HK-2 (cell line): ENCODE results near the gene NPHP3.
"Not testable (repeated sequence)": the region's sequence is repeated elsewhere in the genome, so short reads cannot be mapped to it uniquely, and the experiment has no call there.

ENCODE experiments used
- DNase-seq: peaks from one replicate; pipeline ENCODE4 v3.0.0-alpha.2; 2018; ENCODE audit not compliant: unreplicated experiment

NPHP3 gene

DNA sequence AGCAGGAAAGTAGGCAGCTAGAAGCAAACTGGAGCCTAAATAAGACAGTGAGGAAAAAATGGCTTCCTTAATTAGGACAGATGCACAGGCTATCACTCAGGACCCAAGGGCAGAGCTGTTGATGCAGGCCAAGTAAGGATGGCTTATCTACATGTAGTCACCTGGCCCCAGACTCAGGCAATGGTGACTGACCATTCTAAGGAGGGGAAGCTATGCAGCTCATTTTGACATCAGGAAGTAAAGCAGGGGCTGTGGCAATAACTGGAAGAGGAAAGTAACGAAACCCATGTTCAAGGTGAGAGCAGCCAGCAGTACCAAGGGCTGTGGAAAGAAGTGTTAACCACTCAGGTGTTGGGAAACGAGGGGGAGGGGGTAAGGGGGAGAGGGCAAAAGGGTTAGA, 78.8 kb downstream of the NPHP3 start:
- DNase-seq, result no peak

- DNase-seq, result no peak
These were observed 79.7 kb downstream of the NPHP3 start for GRCh38 chr3:132642539-132642847.

- DNase-seq, result no peak
These were observed 80.2 kb downstream of the NPHP3 start for GRCh38 chr3:132641837-132642538.

- not testable (repeated sequence) for DNase-seq
These were observed 80.8 kb downstream of the NPHP3 start for GRCh38 chr3:132641427-132641826.

GRCh38 chr3:132638706-132639105, 83.5 kb downstream of the NPHP3 start:
- no peak for DNase-seq

DNA sequence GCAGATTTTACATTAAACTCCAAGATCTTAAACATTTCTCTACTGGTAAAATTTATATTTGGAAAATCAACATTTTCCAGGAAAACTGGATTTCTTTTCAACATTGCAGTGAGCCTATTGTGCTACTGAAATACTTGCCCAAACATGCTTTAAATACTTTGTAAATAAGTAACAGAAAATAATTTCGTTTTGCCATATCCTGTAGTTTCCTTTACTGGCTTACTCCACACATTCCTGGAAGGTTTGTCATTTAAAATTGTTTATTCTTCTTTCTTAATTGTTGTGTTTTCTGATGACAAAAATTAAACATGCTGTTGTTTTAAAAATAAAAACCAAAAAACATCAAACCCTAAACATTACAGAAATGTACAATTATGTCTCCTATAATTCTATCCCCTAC, 84.6 kb downstream of the NPHP3 start:
- DNase-seq, result no peak

GRCh38 chr3:132635052-132635451, 87.2 kb downstream of the NPHP3 start:
- no peak for DNase-seq
